NCI-H146 treated with DMSO at 0.1 percent for 48 hours (cell line): ENCODE results near the gene ILDR1.
A peak's percentile ranks its signal among the peaks of the same experiment; 100 is the strongest.

Source experiments
- DNase-seq: peaks from one replicate; lab custom pipeline; 2025; ENCODE audit not compliant: unreplicated experiment; lab: John Stamatoyannopoulos, UW

ILDR1 gene

DNA sequence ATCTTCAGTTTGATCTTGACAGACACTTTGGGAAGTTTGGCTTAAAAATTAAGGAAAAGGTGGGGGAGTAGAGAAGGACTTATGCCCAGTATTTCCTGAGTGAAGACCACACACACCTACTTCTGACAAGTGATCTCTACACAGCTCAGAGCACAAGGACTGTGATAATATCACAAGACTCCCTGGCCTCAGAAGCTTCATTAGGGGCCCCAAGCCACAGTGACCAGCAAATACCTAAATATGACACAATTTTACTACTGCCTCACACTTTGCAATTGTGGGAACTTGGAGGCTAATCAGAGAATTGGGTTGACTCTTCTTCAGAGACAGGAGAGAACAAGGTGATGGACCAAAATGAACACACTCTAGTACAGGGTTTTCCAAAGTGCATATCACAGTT lies 2.6 kb downstream of the ILDR1 start:
- no peak for DNase-seq

DNA sequence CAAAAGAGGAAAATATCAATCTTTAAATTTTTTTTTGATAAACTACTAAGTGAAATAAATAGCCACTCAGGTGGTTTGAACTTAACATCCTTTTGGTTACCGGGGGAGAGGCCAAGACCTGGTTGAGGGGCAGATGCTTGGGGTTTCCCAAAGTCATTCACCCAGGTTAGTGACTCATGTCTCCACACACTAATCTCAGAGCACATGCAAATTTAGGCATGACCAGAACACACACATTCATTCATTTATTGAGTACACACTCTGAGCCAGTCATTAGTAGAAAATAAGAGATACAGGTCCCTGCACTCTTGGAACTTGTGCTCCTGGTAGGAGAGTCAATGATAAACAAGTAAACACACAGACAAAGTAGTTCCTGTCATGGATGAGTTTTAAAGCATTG lies 7.3 kb downstream of the ILDR1 start:
- no peak for DNase-seq

DNA sequence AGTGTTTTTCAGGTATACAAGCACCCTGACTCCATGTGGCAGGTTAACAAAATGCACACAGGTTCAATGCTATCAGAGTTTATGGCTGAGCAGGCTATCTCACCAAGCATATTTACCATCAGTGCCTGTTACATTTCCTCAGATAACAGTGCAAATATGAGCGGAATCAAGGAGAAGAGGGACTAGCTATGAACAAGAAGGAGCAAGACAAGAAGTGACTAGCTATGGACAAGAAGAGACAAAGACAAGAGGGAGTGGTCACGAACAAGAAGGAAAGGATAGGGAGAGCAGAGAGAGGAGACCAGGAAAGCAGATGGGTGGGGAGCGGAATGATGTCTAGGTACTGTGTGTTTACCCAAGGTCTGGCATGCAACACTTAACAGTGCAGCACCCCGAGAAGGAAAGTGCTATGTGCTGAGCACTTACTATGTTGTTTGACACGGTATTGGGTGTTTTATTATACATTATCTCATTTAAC lies 8.6 kb downstream of the ILDR1 start:
- no peak for DNase-seq

DNA sequence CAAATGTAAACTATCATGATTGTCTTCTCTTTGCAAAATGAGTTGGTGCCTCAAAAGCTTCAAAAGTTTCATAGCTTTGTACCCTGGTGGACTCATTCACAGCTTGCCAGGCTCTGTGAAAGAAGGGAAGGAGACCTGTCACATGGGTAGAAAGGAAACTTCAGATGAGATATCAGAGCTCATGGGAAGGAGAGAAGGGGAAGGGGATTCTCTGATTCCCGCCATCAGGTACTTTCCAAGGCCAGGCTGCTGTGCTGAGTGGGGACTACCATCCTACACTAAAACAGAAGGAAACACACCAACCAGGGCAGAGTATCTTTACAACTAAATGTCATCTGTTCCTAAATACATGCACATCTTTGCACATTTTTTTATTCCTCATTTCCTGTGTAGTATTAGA lies 9.2 kb downstream of the ILDR1 start:
- no peak for DNase-seq

DNA sequence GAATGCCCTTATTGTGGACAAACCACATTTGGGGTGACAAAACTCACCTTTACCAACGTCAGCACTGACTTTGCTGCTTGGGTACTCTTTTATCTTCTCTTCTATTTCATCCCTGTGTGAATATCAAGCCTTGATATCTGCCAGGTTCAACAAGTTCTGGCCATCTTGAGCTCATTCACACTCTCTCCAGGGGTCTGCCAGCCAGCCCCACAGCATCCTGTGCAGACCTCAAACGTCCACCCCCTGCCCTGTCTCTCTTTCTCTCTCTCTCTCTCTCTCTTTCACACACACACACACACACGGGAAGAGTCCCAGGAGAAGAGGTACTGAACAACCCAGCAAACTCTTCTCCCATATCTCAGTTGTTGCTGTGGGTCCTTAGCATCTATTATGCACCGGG lies 10.7 kb downstream of the ILDR1 start:
- DNase-seq, result no peak

DNA sequence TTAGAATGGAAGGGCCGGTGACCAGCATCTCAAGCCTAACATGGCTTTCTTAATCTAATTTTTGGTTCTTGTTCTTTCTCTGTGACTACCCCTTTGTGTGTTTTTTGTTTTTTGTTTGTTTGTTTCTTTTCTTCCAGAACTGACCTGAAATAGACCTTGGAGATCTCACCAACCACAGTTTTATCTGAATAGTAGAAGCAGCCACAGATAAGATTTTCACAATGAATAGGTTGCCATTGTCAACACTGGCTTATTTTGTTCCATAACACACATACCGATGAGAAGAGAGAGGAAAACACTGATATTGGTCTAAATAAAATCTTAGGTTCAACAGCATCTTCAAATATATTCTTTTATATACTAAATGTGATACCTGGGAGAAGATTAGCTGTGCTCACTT lies 11.5 kb downstream of the ILDR1 start:
- no peak for DNase-seq

DNA sequence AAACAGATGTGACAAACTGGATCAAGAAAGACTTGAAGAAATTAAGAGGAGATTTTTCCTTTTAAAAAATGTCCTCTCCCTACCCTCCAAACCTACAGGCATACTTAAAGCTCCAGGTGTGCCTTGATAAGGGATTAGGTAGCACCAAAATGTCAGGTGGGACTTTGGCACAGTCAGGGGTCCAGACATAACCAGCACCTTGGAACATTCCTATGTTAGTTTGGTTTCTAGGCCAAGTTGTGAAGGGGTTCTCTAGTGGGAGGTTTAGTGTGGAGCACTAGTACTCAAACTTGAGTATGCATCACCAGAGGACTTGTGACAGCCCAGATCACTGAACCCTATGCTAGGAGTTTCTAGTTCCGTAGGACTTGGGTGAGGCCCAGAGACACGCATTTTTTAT lies 13.9 kb downstream of the ILDR1 start:
- no peak for DNase-seq

DNA sequence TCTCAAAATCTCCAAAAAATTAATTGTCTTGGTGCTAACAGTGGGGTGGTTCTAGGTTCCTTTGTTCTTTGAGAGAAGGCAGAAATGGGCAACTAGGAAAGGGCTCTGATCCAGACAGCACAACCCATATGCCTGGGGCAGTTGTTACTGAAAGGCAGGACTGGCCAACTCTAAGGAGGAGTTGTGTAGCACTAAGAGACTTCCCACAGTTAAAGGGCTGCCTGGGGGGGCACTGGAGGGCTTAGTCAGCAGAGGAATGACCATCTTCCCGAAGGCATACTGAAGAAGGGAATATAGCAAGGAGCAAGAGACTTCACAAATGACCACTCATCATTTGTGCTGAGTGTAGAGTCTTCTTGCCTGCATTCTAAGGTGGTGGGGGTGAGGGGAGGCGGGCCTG lies 15.8 kb downstream of the ILDR1 start:
- DNase-seq, result no peak

DNA sequence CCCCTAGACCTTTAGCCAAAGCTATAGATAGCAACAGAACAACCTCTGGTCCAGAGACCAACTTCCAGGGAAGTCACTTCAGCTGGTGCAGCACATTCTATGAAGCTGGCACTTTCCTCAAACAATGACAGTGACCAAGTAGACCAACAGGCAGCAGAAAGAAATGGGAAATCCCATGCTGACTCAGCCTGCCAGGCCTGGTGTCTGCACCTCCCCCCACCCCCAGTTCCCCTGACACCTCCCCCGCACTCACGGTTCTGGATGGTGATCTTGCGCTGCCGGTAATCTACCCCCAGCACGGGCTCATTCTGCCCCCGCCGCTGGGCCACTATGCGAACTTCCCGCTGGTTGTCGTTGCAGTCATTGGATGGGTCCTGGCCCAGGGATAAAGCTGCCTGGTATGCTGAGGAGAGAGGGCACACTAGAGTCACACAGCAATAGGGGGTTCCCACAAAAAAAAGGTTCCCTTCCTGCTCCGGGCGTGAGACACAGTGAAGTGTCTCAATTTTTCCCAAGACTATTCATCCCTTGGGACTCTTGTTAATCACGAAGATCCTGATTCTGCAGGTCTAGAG lies 17.0 kb downstream of the ILDR1 start:
- DNase-seq, result no peak

DNA sequence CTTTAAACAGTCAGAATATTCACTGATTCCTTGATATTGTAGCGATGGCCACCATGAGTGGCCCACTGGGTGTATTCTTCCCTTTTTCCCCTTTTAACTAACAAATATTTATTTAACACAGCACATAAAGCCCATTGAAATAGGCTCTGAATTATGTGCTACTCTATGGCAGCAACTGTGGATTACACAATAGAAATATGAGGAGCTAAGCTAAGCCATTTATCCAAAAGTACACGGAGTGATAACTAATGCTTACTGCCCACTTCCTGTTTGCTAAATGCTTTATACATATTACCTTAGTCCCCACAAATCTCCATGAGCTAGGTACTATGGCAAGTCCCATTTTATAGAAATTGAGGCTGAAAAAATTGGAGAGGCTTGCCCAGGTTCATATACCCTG lies 17.9 kb downstream of the ILDR1 start:
- DNase-seq, result peak; percentile 45

DNA sequence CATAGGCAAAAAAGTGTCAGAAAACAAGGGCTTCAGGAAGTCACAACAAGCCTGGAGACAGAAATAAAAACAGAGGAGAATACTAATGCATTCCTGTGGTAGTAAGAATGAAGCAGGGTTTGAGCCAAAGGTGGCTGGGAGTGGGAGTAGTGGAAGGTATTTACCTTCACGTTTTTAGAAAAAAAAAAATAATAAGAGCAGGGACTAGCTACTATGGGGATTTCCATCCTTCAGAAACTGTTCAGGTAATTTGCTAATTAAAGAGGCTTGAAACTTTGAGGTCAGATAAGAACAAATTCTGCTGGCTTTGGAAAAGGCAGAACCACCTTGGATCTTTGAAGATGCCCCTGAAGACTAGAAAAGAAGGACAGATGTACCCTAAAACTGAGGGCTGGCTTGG lies 18.4 kb downstream of the ILDR1 start:
- DNase-seq, result no peak

DNA sequence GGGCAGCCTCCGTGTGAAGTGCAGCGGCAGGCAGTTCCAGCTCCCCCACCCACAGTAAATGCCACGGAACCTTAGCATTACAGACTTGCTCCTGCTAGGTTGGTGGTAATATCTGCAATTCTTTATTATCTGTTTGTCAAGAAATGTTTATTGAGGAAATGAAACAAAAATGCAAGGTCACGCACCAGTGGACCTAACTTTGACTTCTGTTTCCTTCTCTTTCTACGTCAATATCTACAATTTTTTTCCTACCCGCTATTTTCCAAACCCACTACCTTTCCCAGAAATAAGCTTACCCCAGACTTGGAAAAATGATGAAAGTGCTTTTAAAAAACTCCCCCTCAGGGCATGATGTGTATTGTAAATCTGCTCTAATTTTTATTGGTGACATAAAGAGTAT lies 18.9 kb downstream of the ILDR1 start:
- no peak for DNase-seq

DNA sequence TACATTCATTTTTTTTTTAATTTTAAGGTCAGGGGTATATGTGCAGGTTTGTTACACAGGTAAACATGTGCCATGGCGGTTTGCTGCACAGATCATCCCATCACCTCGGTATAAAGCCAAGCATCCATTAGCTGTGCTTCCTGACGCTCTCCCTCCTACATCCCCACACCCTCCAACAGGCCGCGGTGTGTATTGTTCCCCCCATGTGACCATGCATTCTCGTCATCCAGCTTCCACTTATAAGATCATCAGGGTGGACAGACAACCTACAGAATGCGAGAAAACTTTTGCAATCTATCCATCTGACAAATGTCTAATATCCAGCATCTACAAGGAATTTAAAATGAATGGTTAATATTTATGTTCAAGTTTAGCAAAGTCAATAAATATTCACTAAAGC lies 19.4 kb downstream of the ILDR1 start:
- no peak for DNase-seq

DNA sequence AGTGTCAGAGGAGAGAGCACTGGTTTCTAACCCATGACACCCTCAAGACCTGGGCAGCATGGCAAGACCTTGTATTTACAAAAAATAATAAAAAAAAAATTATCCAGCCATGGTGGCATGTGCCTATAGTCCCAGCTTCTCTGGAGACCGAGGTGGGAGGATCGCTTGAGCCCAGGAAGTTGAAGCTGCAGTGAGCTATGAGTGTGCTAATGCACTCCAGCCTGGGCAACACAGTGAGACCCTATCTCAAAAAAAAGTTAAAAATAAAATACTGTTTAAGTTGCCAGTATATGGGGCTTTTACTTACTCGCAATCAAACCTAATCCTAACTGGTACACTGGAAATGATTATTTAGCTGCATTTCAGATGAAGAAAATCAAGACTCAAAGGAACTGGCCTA lies 20.2 kb downstream of the ILDR1 start:
- no peak for DNase-seq

DNA sequence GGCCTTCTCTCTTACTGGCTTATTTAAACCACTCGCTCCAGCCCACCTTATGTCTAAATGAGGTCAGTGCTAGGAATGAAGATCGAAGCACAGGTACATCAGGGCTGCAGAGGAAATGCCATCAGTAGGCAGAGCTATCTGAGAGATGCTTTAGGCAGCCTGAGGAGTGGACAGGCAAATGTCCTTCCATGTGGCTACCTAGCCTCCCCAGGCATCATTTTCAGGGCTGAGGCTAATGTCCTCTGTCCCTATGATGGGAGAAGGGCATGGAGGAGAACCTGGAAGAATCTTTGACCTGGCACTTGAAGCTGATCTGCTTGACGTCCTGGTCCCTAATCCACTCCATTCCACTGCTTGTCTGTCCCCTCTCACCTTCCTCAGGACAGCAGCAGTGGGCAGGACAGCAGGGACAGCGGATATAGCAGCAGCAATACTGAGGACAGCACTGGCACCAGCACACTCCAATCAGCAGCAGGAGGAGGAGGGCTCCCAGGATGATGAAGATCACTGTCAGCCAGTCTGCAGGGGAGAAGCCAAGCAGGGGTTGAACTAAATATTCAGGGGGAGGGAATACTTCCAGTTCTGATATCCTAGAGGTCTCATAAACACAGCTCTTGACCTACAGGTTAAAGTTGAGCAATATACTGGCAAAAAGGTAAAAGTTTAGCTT lies 21.0 kb downstream of the ILDR1 start:
- DNase-seq, result no peak

DNA sequence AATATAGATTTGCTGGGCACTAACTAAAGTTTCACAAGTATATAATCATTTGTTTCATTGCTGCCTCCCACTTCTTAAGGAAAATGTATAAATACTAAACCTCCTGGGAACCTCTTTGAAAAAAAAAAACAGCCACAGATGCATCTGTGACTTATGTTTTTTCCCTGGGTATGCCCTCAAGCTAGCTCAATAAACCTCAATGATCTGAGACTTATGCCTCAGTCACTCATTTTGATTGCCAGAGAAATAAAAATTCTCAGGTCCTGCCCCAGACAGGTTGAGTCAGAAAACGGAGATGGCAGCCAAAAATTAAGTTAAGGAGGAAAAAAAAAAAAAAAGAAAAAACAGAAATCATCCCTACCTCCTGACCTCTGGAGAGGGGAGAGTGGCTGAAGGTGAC lies 22.1 kb downstream of the ILDR1 start:
- DNase-seq, result no peak

DNA sequence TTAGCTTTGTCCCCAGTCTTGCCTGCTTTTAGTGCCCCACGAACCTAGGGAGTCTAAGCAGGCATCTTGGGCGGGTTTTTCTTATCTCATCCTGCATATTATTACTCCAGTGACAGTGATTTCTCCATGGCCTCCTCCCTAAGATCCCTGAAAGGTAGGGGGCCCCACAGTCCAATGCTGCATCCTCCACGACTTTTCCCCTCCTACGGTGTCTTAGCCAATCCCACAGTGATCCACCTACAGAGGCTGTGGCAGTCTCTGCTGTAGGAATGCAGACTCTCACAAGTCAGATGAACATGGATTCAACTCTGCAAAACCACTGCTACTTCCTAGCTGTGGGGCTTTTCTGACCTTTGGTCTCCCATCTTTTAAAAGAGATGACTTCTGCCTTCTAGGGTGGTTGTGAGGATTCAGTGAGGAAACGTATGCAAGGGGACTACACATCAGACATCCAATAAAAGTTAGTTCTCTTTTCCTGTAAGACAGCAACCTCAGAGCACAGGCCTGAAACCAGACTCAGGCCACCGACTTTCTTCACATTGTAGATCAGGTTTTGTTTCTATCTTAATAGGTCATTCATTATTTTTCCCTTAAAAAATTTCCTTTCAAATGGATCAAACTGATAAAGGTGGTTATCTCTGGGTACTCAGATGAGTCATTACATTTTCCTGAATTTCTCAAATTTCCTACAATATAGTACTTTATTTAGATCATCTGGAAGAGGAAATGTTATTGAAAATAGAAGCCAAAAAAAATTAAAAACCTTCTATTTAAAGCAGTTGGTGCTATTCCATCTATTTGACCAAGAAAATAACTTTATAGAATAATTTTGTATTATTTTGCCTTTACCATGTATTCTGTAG lies 23.2 kb downstream of the ILDR1 start:
- no peak for DNase-seq

DNA sequence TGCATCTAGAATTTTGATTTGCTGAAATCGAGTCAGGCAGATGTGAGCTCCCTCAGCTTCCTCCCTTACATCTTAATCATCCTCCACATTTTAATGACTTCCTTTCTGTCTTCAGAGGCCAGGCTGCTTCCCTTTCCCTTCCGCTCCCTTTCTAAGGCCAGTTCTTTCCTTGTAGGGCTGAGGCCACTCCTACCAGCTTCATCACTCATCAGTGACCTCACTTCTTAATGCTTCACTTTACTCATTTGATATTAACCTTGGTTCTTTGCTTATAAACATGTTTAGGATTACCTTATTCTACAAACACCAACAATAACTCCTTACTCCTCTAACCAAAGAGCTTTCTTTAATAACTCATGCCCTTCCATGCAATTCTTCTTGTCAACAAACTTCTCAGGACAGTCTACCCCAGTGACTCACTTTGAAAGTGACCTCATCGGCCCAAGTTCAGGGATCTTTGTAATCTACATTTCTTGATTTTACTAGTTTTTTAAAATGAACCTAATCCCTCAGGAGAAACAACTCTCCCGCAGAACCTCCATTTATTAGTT lies 23.9 kb downstream of the ILDR1 start:
- DNase-seq, result no peak

DNA sequence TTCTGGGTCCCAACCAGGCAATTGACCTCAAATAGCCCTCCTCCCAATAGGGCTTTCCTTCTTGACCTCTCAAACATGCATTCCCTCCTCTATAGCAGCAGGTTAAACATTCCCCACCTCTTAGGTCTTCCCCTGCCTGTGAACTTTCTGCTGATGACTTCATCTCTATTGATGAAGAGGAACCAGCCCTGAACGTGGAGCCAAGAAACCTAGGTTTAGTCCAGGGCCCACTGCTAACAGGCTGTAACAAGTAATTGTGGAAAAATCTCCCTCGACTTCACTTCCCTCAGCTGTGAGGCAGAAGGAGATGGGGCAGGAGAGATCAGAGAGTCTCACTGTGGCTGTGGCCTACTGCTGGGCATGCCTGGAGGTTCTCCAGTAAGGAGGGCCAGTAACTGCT lies 24.7 kb downstream of the ILDR1 start:
- DNase-seq, result no peak

DNA sequence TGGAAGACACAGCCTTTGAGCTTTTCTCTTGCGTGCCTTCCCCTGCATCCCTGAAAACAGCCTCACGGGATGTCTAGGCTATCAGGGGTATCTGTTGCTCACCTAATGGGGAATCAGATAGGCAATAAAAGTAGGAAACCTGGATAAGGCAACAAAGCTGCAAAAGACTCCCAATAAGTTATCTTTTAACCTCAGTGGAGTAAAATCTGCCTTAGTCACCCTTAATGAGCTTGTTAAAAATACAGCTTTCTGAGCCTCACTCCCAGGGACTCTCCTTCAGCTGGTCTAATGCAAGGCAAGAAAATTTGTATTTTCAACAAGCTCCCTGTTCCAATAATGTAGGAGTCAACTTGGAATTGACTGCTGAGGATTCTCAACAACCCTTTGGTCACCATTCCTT lies 25.6 kb downstream of the ILDR1 start:
- no peak for DNase-seq

DNA sequence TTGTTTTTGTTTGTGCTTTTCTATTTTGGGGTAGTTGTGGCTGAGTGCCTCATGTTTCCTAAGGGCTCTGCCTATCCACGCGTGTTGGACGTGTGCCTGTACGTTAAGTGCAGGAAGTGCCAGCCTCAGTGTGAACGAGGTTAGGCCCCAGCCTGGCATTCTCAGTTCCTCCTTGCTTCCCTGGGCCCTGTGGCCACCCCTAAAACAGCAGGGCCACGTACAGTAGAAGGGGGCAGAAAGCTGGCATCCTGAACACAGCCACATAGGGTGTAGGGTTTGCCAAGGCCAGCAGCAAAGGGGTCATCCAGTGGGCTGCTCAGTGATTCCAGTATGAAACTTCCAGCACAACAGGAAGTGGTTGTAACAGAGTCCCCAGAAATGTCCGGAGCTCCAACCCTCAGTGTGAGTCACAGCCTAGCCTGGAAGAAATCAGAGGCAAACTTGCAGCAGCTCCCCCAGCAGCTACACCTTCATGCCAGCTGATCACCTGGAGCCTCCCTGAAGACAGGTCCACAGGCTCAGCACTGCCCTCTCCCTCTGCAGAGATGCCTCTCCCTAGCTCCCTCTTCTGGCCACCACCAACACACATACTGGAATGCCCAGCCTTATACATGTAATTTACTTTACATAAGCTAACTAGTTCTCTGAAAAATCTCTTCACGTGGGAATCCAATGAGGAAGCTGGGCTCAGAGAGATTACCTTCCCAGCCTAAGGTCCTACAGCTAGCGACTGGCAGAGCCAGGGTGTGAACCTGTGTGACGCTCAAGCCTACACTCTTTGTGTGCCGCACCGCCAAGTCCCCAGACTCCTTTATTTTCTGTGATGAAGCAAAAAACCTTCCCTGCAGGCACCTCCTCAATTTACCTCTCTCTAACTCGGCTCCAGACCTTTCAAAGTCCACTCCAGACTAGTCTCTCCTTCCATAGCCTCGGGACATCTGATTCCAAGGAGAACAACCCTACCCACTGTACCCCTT lies 26.6 kb downstream of the ILDR1 start:
- DNase-seq, result peak; percentile 58
